Measurements from ENCODE around the gene DPEP2. TPM values are rescaled to one million over a fixed set of nuclear protein-coding genes. Genes with fewer than 3 reads are reported as not detected.

DPEP2 gene
- total and polyA plus RNA-seq, 10 of the 15 experiments (the other 5 are each of a cell fraction or from before 2014, with no cell fraction given): 0.04 to 4.0 (median 2.1) TPM

- peaks cover 0 to 14% of the 10 kb centered on the region in 2 experiments; a peak in 3 of 4 replicates for H3K36me3 ChIP-seq (ENCODE audit: control insufficient read depth in 2 of 2, insufficient read depth in 2 of 2, low read length in 1 of 2)
- DNase-seq (ENCODE audit: low read depth, low spot score): no peak
- H3K9ac ChIP-seq (ENCODE audit: control insufficient read depth, insufficient read depth, low read length): no peak overlapping the region
- ATAC-seq: no peak
- BruUV-seq (replicated peaks): no TSS peak
- no peaks in the 10 kb centered on the region for H3K27me3 ChIP-seq (replicated peaks in 1 of 2; ENCODE audit: control insufficient read depth in 2 of 2, insufficient read depth in 2 of 2, low read length in 1 of 2)
- ChIA-PET RAD21 (ENCODE audit: unreplicated experiment) (interaction anchor here (0.6 kb wide), 1 partner anchor 129 kb away, joined by 3 read pairs; no protein-coding TSS in a partner anchor), CTCF (interaction anchor here (0.9 kb wide), 1 partner anchor 94 kb away, joined by 3 read pairs; no protein-coding TSS in a partner anchor), SMC1A (ENCODE audit: uncharacterized antibody, unreplicated experiment) (no interaction called here), POLR2A (interaction anchor here (0.5 to 1.1 kb wide), 2 partner anchors 9 to 54 kb away, joined by 3 read pairs; no protein-coding TSS in a partner anchor)
- H3K4me1 ChIP-seq (ENCODE audit: control insufficient read depth, insufficient read depth, low read length): peaks cover 1% of the 10 kb centered on the region; the same call in 1 of the 2 replicates
- intact Hi-C loops (cut with micrococcal nuclease; ENCODE audit: unreplicated experiment): no loop called here
- 94% methylated on average over 28 of the region's 28 CpGs for WGBS (ENCODE audit: insufficient coverage, insufficient replicate concordance, low lambda C conversion rate, missing lambda C conversion rate)
- in situ Hi-C loops (cut with MboI): no loop called here
- no peak overlapping the region for H3K4me2 ChIP-seq (ENCODE audit: control insufficient read depth, insufficient read depth)
- no peak overlapping the region for H3K4me3 ChIP-seq
- no peak for FAIRE-seq
- H3K79me2 ChIP-seq (ENCODE audit: control insufficient read depth, insufficient read depth, low read length): no peaks in the 10 kb centered on the region
- H4K20me1 ChIP-seq (ENCODE audit: control insufficient read depth, insufficient read depth): no peaks in the 10 kb centered on the region
- H3K9me3 ChIP-seq (replicated peaks; ENCODE audit: control insufficient read depth, insufficient read depth, low read length): no peaks in the 10 kb centered on the region
- no peak overlapping the region for H3K27ac ChIP-seq (ENCODE audit: control insufficient read depth, insufficient read depth)
- TF ChIP-seq BMI1 (IDR thresholded peaks at IDR 0.05; ENCODE audit: borderline replicate concordance): no peak
- no peak for TF ChIP-seq PAX8 (IDR thresholded peaks at IDR 0.05)
- no peak for TF ChIP-seq ASH2L (IDR thresholded peaks at IDR 0.05; ENCODE audit: borderline replicate concordance, low read depth)
- TF ChIP-seq TCF3 (IDR thresholded peaks at IDR 0.05; ENCODE audit: borderline replicate concordance, insufficient read depth, low read depth, low read length): no peak
- TF ChIP-seq MXI1 (IDR thresholded peaks at IDR 0.05; ENCODE audit: low read depth, low read length): no peak
- TF ChIP-seq BCLAF1 (IDR thresholded peaks at IDR 0.05): no peak
- TF ChIP-seq ZBTB33 (IDR thresholded peaks at IDR 0.05): no peak
- TF ChIP-seq BCL3 (IDR thresholded peaks at IDR 0.05; ENCODE audit: borderline replicate concordance, insufficient read depth, low read depth, low read length, poor library complexity, severe bottlenecking): no peak
- no peak for TF ChIP-seq SIN3A (IDR thresholded peaks at IDR 0.05; ENCODE audit: low read depth, low read length)
- no peak for TF ChIP-seq CHD4 (IDR thresholded peaks at IDR 0.05)
- TF ChIP-seq CUX1 (IDR thresholded peaks at IDR 0.05; ENCODE audit: insufficient replicate concordance, low read depth, low read length): no peak
- H2AFZ ChIP-seq (ENCODE audit: control insufficient read depth, low read depth, low read length): no peak overlapping the region
These were observed 52.2 kb downstream of the DPEP2 start for GRCh38 chr16:67946966-67947558.

All from GM12878 (cell line).